NB4 (cell line): ENCODE measurements around the gene HEXD.

Experiments used
- DNase-seq: peaks from one replicate; pipeline ENCODE4 v3.0.0; 2010; ENCODE audit warnings: low read depth
- H3K4me3 ChIP-seq: one replicate; pipeline ENCODE4 v1.5.1; 2011; ENCODE audit warnings: mild to moderate bottlenecking, low read depth, low read length, moderate library complexity
- MYC ChIP-seq: IDR thresholded peaks from 2 replicates; pipeline ENCODE4 v1.6.1; 2011; ENCODE audit warnings: low read depth, low read length
- POLR2A ChIP-seq: IDR thresholded peaks from 2 replicates; pipeline ENCODE4 v1.6.1; 2011; ENCODE audit warnings: mild to moderate bottlenecking; ENCODE audit not compliant: insufficient read length; ENCODE audit errors: extremely low read depth
- TF ChIP-seq, protein P1 (sequence below): IDR thresholded peaks from 2 replicates; pipeline ENCODE4 v1.6.1; 2011; ENCODE audit warnings: low read depth, low read length
- TF ChIP-seq, protein P2 (sequence below): IDR thresholded peaks from one replicate; pipeline ENCODE4 v1.5.1; 2012; ENCODE audit warnings: low read depth, low read length

Gene HEXD

GRCh38 chr17:82414548-82415281 is 3.4 kb upstream of the HEXD start:
- DNase-seq: peak; percentile 78
- no peak overlapping the region for H3K4me3 ChIP-seq
- TF ChIP-seq MYC (no peak), POLR2A (no peak)
- TF ChIP-seq, protein P1, sequence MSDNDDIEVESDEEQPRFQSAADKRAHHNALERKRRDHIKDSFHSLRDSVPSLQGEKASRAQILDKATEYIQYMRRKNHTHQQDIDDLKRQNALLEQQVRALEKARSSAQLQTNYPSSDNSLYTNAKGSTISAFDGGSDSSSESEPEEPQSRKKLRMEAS: peak; percentile 33; the same call in 1 of the 2 replicates
- TF ChIP-seq, protein P2, sequence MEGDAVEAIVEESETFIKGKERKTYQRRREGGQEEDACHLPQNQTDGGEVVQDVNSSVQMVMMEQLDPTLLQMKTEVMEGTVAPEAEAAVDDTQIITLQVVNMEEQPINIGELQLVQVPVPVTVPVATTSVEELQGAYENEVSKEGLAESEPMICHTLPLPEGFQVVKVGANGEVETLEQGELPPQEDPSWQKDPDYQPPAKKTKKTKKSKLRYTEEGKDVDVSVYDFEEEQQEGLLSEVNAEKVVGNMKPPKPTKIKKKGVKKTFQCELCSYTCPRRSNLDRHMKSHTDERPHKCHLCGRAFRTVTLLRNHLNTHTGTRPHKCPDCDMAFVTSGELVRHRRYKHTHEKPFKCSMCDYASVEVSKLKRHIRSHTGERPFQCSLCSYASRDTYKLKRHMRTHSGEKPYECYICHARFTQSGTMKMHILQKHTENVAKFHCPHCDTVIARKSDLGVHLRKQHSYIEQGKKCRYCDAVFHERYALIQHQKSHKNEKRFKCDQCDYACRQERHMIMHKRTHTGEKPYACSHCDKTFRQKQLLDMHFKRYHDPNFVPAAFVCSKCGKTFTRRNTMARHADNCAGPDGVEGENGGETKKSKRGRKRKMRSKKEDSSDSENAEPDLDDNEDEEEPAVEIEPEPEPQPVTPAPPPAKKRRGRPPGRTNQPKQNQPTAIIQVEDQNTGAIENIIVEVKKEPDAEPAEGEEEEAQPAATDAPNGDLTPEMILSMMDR: peak; percentile 49

GRCh38 chr17:82415336-82415735 is 2.8 kb upstream of the HEXD start:
- TF ChIP-seq POLR2A (no peak), MYC (no peak)
- TF ChIP-seq, protein P2: no peak
- TF ChIP-seq, protein P1: no peak
- no peak overlapping the region for H3K4me3 ChIP-seq
- DNase-seq: no peak

DNA sequence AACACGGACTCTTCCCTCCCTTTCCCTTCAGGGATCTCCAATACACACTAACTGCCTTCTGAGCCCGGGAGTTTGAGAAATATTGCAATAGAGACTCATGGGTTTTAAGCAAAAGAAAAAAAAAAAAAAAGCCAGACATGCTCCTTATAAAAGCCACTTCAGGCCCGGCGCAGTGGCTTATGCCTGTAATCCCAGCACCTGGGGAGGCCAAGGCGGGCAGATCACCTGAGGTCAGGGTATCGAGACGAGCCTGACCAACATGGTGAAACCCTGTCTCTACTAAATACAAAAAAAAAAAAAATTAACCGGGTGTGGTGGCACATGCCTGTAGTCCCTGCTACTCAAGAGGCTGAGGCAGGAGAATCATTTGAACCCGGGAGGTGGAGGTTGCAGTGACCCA is 2.4 kb upstream of the HEXD start:
- TF ChIP-seq MYC (no peak), POLR2A (no peak)
- TF ChIP-seq, protein P2: no peak
- TF ChIP-seq, protein P1: no peak
- no peak for DNase-seq
- no peak overlapping the region for H3K4me3 ChIP-seq

DNA sequence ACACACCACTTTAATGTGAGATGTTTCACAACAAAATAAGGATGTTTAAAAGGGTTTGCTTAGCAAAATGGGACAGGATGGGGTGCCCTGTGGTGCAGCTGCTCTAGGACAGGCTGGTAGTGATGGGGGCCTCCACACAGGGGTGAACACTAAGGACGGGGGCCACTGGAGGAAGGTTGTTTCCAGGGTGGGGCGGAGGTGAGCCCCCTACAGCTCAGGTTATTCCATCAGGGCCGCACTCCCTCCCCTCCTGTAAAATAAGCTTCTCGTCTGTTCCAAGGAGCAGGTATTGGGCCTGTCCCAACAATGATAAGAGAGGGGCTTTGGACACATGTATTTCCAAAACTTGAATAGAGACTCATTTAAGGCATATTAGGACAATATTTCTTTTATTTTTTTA is 1.9 kb upstream of the HEXD start:
- no peak overlapping the region for H3K4me3 ChIP-seq
- no peak for DNase-seq
- TF ChIP-seq, protein P1: no peak
- TF ChIP-seq MYC: no peak
- no peak for TF ChIP-seq POLR2A
- TF ChIP-seq, protein P2: no peak

DNA sequence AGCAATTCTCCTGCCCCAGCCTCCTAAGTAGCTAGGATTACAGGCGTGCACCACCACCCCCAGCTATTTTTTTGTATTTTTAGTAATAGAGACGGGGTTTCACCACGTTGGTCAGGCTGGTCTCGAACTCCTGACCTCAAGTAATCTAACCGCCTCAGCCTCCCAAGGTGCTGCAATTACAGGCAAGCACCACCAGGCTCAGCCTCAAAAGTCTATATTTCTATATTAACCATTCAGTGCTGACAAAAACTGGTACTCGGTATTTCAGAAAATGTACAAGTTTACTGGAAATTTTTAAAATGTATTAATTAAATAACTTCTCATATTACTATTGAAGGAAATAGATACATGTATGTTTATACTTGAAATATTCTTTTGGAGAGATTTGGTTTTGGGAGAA is 1.4 kb upstream of the HEXD start:
- no peak for DNase-seq
- no peak for TF ChIP-seq POLR2A
- TF ChIP-seq, protein P2: peak; percentile 16
- H3K4me3 ChIP-seq: no peak overlapping the region

- peak overlapping the region; percentile 77 for H3K4me3 ChIP-seq
Observed at GRCh38 chr17:82419540-82419939, 1.4 kb downstream of the HEXD start.

More at GRCh38 chr17:82419540-82419939, 1.4 kb downstream of the HEXD start:
- no peak for DNase-seq
- TF ChIP-seq MYC: no peak
- TF ChIP-seq, protein P1: no peak
- no peak for TF ChIP-seq POLR2A
- TF ChIP-seq, protein P2: no peak
